D341Med (cell line): Measurements from ENCODE around the gene ACAP1.
"Not testable (repeated sequence)": the region's sequence is repeated elsewhere in the genome, so short reads cannot be mapped to it uniquely, and the experiment has no call there.

Experiments used
- DNase-seq: peaks from one replicate; pipeline ENCODE4 v3.0.0; 2012; ENCODE audit warnings: low spot score

The ACAP1 gene

DNA sequence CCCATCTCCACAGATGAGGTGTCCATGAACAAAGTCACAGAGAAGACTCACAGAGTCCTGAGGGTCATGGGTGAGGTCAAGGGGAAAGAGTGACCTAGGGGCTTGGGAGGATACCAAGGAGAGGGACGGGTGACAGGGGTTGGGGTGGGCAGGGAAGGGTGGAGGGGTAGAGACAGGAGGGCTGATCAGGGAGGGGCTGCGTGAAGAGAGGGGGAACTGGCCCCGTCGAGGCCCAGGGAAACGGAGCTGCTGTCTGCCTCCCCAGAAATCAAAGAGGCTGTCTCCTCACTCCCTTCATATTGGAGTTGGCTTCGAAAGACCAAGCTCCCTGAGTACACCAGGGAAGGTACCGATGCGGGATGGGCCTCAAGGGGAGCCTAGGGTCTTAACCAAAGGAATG lies 19.2 kb downstream of the ACAP1 start:
- DNase-seq = no peak

DNA sequence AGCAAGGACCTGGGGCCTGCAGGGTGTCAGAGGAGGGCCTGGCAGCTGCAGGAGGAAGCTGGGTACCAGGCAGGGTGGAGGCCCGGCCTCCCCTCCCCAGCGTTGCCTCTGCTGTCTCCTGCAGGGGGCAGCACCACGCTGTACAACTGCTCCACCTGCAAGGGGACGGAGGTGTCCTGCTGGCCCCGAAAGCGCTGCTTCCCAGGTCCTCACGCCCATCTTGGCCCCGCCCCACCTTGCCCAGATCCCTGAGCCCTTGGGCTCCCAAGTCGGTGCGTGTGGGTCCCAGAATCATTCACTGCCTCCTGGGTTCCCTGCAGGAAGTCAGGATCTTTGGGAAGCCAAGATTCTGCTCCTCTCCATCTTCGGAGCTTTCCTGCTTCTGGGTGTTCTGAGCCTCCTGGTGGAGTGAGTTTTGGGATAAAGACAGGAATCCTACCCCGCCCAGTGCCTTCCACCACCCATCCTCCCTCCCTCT lies 19.8 kb downstream of the ACAP1 start:
- DNase-seq = peak; percentile 82

DNA sequence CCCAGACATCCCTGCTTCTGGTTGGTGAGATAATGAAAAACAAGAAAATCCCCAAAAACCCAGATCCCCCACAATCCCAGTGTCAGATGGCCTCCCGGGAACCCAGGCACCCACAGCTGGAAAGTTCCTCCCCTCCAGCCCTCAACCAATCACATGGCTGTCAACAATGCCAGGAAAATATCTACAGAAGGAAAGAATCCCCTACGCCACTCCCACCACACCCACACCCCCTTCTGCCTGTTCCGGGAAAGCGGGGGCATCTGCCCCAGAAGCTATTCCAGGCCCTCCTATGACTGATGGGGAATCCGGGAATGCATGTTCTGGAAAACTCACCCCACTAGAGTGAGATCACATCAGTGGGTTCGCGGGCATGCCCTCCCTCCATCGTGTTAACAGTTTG lies 20.4 kb downstream of the ACAP1 start:
- DNase-seq = no peak

DNA sequence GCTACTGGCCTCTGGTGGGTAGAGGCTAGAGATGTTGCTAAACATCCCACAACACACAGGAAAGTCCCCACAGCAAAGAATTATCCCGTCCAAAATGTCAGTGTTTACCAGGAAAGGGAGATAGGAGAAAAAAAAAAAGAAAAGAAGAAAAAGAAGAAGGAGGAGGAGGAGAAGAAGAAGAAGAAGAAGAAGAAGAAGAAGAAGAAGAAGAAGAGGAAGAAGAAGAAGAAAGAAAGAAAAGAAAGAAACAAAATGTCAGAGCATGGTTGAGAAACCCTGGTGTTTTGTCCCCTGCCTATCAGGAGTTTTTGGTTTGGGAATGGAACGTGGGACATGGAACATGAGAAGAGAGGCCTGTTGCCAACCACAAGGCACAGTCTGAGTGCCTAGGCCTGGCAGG lies 21.1 kb downstream of the ACAP1 start:
- DNase-seq = no peak

DNA sequence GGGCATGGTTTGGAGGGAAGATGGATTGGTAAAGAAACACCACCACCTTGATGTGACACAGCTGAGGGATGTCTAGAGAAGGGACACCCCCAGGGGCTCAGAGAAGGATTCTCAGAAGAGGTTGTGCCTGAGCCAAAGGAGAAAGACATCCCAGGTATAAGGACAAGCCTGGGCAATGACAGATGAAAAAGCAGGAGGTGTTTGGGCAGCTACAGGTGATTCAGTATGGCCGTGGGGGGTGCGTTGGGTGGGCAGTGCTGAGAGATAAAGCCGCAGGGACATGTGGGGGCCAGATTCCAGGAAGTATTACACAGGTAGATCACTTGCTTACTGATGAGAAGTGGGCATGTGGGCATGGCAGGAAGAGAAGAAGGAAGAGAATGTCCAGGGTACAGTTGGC lies 25.6 kb downstream of the ACAP1 start:
- DNase-seq = no peak

DNA sequence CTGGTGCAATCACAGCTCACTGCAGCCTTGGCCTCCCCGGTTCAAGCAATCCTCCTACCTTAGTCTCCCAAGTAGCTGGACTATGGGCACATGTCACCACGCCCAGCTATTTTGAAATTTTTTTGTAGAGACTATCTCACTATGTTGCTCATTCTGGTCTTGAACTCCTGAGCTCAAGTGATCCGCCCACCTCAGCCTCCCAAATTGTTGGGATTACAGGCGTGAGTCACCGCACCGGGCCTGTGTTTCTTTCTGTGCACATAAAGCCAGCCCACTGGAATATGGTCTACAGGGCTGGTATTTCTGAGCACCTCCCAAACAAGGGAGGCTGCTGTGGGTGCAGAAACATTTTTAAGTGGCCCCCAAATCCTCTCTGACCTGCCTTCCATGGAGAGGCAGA lies 27.0 kb downstream of the ACAP1 start:
- DNase-seq = no peak

DNA sequence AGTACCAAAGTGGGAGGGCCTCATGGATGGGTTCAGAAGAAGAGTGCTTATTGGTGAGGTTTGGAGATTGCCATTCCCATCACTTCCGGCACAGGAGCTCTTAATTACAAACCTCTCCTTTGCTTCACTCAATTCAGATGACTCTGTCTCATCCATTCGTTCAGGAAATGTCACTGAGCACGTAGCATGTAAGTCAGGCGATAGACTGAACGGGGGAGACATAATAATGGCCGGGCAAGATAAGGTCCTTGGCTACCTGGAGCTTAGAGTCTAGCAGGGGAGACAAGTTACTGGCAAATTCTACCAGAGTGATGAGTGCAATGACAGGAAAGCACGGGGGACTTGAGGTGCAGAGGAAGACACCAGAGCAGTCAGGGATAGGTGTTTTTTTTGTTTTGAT lies 29.6 kb downstream of the ACAP1 start:
- DNase-seq = not testable (repeated sequence)

DNA sequence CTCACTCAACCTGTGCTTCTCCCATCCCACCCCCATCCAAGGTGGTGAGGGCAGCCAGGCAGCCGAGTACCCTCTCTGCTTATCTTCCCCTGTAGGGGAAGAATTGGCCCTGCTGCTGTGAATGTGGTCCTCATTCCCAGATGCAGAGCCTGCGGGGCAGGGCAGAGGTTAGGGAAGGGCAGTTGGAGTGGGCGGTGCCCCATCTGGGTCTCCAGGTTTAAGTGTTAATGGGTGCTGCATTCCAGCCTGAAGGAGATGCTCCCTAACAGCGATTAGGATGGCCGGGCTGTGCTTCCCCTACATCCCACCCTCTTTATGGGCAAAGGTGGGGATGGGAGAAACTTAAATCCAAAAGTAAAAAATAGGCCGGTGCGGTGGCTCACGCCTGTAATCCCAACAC lies 30.8 kb downstream of the ACAP1 start:
- no peak for DNase-seq

DNA sequence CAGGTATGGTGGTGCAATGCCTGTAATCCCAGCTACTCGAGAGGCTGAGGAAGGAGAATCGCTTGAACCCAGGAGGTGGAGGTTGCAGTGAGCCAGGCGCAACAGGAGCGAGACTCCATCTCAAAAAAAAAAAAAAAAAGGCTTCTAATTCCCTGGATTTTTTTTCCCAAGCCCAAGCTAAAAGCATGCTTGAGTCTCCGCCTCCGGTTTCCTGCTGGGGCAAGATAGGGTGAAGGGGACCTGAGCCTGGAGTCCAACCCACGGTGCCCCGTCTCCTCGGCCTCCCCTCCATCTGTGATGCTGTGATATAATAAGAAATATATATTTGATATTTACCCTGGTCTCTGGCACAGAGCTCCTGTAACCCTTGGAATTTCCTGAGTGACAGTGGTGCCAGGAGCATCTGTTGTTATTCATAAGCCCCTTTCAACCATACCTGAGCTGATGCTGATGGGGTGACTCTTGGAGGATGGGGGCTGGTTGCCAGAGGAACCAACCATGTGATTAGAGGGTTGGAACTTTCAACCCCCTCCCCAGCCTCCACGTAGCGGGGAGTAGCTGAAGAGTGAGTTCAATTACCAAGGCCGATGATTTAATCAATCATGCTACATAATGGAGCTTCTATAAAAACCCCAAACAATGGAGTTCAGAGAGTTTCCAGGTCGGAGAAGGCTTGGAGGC lies 31.7 kb downstream of the ACAP1 start:
- no peak for DNase-seq

DNA sequence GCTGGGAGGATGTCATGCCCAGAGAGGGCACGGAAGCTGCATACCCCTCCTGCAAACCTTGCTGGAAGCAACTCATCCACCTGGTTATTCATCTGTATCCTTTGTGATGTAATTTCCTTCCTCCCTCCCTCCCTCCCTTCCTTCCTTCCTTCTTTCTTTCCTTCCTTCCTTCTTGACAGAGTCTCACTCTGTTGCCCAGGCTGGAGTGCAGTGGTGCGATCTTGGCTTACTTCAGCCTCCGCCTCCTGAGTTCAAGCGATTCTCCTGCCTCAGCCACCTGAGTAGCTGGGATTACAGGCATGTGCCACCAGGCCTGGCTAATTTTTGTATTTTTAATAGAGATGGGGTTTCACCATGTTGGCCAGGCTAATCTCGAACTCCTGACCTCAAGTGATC lies 32.3 kb downstream of the ACAP1 start:
- not testable (repeated sequence) for DNase-seq

DNA sequence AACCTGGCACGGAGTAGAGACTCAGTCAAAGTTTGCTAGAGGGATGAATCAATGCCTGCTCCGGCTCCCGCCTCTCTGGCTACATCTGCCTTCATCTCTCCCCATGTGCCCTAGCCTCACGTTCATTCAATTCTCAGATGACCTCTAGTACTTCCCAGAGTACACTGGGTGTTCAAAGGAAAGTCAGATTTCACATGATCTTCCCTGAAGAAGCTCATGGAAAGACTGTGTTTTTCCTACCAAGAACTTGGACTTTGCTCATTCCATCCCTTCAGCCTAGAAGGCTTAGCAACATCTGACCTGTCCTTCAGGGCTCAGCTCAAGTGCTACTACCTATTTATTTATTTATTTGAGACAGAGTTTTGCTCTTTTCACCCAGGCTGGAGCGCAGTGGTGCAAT lies 33.5 kb downstream of the ACAP1 start:
- DNase-seq = no peak

DNA sequence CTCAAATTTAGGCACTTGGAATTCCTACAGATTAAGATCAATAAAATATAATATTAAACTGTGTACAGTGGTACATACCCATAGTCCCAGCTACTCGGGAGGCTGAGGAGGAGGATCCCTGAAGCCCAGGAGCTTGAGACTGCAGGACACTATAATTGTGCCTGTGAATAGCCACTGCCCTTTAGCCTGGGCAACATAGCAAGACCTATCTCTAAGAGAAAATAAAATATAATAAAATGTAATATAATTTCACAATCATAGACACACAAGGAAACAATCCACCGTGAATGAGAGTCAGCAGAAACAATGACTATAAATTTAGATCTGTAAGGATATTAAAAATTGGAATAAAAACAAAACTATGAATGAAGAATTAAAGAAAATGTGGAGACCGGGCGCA lies 34.5 kb downstream of the ACAP1 start:
- DNase-seq = no peak

DNA sequence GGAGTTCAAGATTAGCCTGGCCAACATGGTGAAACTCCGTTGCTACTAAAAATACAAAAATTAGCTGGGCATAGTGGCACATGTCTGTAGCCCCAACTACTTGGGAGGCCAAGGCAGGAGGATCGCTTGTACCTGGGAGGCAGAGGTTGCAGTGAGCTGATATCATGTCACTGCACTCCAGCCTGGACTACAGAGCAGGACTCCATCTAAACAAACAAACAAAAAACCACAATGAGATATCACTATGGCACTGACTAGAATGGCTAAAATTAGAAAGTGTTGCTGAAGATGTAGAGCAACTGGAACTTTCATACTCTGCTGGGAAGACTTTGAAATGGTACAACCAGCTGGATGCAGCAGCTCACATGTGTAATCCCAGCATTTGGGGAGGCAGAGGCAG lies 38.0 kb downstream of the ACAP1 start:
- DNase-seq = no peak

DNA sequence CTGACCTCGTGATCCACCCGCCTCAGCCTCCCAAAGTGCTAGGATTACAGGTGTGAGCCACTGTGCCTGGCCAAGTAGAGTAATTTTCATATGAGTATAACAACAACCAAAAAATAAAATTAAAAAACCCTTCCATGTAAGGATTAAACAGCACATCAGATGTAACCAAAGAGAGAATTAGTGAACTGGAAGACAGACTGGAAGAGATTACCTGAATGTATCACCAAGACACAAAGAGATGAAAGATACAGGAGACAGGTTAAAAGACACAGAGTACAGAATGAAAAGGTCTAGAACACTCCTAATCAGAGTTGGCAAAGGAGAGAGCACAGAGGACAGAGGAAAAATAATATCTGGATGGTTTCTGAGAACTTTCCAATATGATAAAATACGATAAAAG lies 42.8 kb downstream of the ACAP1 start:
- DNase-seq = no peak

DNA sequence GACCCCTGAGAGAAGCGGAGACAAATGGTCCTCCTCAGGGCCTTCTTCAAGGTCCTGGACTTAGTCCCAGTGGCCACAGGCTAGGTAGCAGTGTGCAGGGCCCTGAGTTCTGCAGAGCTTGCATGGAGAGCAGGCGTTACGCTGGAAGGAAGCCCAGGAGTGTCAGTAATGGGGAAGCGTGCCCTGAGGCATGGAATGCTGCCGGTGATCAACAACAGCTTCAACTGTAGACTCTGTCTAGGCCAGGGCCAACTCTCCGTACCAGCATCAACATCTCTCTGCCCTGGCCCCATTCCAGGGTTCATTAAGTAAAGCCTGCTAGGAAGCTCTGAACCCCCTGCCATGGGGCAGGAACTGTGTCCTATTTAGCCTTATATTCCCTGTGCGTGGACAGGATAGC lies 44.0 kb downstream of the ACAP1 start:
- DNase-seq = no peak

DNA sequence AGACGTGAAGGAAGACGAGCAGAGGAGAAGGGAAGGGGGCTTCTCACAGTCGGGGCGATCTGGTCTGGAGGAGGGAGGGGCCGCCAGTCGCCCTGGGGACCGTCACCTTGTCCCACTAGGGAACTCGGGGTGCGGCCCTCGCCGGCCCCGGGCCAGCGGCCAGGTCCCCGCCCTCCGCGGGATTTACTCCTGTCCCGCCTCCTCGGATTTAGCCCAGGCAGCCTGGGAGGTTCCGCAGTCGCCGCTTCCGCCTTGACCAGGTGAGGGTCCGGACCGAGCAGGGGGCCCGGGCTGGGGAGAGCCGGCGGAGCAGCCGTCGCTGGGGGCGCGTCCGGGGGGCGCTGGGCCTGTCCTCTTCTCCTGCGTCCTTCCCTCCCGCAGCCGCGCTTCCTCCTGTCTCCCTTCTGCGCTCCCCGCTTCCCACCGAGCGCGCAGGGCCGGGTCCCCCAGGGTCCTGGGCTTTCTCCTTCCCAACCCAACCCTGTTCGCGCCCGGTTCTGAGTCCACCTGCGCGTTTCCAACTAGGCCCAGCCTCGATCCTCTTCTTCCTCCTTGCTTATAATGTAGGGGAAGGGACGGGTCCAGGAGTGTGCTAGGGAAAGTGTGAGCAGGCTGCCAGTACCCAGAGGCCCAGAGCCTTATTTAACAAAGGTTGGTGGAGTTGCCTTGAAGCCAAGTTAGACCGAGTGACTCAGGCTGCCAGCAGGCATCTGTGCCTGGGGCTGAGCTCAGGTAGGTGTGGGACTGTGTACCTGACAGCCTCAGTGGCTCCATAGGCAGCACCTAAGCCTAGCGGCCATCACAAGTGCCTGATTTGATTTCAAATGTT lies 44.7 kb downstream of the ACAP1 start, which contains the start of gene TNK1:
Gene TNK1 (plus strand): TSS at position 235 of the 829 bp plus-strand sequence. CDS start 1,838 bp downstream, outside the sequence.
- peak; percentile 74 for DNase-seq

DNA sequence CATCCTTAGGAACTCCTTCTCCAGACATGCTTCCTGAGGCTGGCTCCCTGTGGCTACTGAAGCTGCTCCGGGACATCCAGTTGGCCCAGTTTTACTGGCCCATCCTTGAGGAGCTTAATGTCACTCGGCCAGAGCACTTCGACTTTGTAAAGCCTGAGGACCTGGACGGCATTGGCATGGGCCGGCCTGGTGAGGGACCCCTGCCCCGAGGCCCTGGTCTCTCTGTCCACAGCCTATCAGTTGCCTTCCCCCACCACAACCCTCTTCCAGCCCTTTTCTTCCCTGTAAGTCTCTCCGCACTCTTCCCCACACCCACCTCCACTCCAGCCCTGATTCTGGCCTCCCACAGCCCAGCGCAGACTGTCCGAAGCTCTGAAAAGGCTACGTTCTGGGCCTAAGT lies 46.6 kb downstream of the ACAP1 start:
- no peak for DNase-seq

DNA sequence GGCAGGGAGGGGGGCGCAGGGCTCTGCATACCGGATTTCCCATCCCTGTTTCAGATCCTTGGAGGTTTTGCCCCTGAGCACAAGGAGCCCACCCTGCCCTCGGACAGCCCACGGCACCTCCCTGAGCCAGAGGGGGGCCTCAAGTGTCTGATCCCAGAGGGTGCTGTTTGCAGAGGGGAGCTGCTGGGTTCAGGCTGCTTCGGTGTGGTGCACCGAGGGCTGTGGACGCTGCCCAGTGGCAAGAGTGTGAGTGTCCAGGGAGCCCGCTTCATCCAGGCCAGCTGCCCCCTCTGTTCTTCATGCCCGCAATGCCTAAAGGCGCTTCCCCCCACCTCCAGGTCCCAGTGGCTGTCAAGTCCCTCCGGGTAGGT lies 47.0 kb downstream of the ACAP1 start:
- no peak for DNase-seq

DNA sequence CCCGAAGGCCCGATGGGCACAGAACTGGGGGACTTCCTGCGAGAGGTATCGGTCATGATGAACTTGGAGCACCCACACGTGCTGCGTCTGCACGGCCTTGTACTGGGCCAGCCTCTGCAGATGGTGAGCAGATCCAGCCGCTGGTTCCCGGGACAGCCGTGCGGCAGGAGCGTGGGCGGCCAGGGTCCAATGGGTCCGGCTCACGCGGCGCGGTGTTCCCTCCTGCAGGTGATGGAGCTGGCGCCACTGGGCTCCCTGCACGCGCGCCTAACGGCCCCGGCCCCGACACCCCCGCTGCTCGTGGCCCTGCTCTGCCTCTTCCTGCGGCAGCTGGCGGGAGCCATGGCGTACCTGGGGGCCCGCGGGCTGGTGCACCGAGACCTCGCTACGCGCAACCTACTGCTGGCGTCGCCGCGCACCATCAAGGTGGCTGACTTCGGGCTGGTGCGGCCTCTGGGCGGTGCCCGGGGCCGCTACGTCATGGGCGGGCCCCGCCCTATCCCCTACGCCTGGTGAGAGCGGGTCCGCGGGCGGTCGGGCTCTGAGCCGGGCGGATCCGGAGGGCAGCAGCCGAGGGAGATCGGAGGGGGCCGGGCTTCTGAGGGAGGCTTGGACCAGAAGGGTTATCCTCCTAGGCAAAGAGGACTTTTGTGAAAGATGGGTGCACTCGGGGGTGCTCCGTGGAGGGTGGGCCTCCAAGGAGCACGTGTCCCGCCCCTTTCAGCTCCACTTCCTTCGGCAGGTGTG lies 47.6 kb downstream of the ACAP1 start:
- no peak for DNase-seq

DNA sequence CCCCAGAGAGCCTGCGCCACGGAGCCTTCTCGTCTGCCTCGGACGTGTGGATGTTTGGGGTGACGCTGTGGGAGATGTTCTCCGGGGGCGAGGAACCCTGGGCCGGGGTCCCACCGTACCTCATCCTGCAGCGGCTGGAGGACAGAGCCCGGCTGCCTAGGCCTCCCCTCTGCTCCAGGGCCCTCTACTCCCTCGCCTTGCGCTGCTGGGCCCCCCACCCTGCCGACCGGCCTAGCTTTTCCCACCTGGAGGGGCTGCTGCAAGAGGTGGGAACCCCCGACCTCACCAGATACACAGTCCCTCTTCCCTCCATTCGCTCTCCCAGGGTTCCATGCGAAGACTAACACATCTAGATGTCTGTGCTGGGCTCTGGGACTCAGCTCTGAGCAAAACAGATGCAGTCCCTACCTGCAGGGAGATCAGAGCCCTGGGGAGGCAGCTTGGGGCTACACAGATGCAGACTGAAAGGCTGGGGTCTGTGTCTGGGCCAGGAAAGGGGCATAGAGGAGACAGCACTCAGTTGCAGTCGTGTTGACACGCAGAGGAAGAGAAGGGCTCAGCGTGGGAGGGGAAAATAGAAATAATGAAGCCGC lies 48.3 kb downstream of the ACAP1 start:
- peak; percentile 8 for DNase-seq

DNA sequence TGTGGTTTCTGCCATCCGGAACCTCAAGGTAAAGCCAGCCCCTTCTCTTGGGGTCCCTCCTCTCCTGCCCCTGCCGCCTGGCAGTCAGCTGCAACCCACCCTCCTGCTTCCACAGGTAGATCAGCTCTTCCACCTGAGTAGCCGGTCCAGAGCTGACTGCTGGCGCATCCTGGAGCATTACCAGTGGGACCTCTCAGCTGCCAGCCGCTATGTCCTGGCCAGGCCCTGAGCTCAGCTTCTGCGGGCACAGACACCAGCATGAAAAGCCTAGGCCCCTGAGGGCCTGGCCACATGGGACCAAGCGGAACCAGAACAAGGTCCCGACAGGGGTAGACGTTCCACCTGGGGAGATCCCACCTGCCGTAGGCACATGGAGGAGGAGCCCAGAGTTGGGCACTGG lies 52.5 kb downstream of the ACAP1 start:
- DNase-seq = no peak
